Thoracic aorta (tissue), 2 donors: ENCODE measurements around the gene FAM131A. TPM values are rescaled to one million over a fixed set of nuclear protein-coding genes. Genes with fewer than 3 reads are reported as not detected.
A peak's percentile ranks its signal among the peaks of the same experiment; 100 is the strongest.

Source experiments
- ATAC-seq: fragments of 150-250 bp; one replicate; pipeline ENCODE4 v1.8.0; 2017; ENCODE audit warnings: low read depth; ENCODE audit not compliant: insufficient number of reproducible peaks, low FRiP score
- DNase-seq: peaks from one replicate; pipeline ENCODE4 v3.0.0-alpha.2; 2020; ENCODE audit warnings: low spot score
- H3K27ac ChIP-seq, 2 donors: fragments of 200-600 bp; sonication (generic); 1 replicate in 1 of 2; 2 replicates in 1 of 2; pipeline ENCODE4 v1.5.1; 2016; ENCODE audit warnings: mild to moderate bottlenecking in 2 of 2, moderate library complexity in 2 of 2
- H3K27me3 ChIP-seq: fragments of 200-600 bp; sonication (generic); replicated peaks from 2 replicates; pipeline ENCODE4 v1.6.0; 2016; ENCODE audit warnings: mild to moderate bottlenecking; ENCODE audit not compliant: insufficient read depth
- H3K36me3 ChIP-seq: fragments of 200-600 bp; sonication (generic); one replicate; pipeline ENCODE4 v1.5.1; 2016
- H3K4me1 ChIP-seq, 2 donors: fragments of 200-600 bp; sonication (generic); 1 replicate in 1 of 2; 2 replicates in 1 of 2; pipeline versions ENCODE4 v1.5.1 to v1.6.0; 2016; ENCODE audit warnings: low read depth in 2 of 2, mild to moderate bottlenecking in 1 of 2; ENCODE audit not compliant: control insufficient read depth in 1 of 2
- H3K4me3 ChIP-seq: fragments of 200-600 bp; sonication (generic); 2 replicates; pipeline ENCODE4 v1.5.1; 2016; ENCODE audit warnings: mild to moderate bottlenecking
- H3K9me3 ChIP-seq: fragments of 200-600 bp; sonication (generic); 2 replicates; pipeline ENCODE4 v1.5.1; 2016
- total RNA-seq, 2 donors: library from RNA; depleted of rRNA; stranded (reverse); fragments of >200 nt; gene quantifications; one replicate each; pipeline versions ENCODE4 v1.1.0 to v1.2.3, GENCODE V29; 2016
- TF ChIP-seq, protein P1 (sequence below): fragments of 200-600 bp; sonication (generic); IDR thresholded peaks from one replicate; pipeline ENCODE4 v1.5.1; 2019; ENCODE audit warnings: antibody characterized with exemption

Gene FAM131A
- total RNA-seq, 2 donors from 2014 or later, result 55.4 to 91.8 TPM

DNA sequence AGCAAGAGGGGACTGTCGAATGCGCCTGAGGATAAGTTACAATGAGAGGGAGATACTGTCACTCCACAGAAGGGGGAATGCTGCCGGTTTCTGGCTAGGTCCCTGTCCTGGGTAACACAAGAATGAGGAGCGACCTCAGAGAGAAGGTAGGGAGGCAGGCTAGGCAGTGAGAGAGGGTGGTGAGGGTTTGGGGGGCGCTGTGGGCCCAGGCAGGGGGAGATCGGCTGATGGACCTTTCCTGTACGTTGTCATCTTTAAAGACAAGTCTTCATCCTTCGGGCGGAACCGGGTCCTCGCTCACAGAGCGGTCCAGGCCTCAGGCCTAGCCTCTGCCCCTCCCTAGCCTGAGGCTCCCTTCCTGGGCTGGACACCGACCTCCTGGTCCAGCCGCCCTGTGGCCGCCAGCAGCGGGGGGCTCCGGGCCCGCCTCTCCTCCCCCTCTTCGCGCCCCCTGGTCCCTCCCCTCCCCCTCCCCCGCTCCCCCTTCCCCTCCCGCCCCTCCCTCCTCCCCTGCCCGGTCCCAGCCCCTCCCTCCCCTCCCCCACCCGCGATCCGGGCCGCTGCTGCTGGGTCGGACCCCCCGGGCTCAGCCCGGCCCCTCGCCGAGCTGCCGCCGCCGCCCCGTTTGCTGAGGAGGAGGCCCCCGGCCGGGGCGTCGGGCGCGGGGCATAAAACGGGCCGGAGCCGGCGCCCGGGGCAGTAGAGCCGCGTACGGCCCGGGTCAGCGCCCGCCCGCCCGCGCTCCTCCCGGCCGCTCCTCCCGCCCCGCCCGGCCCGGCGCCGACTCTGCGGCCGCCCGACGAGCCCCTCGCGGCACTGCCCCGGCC, 42.2 kb downstream of the FAM131A start, which contains the start of gene CHRD:
Gene CHRD, plus strand, starts transcription at position 697 of the 827 bp plus-strand sequence. CDS start 265 bp downstream, outside the sequence.
- Histone ChIP-seq H3K27ac (no peak within 1 kb of the TSS), H3K36me3 (no peaks in the 10 kb centered on the region), H3K4me3 (peak within 1 kb of the TSS; percentile 77), H3K9me3 (no peaks in the 10 kb centered on the region), H3K4me1 (peaks cover 4 to 13% of the 10 kb centered on the region in 2 donors), H3K27me3 (no peaks in the 10 kb centered on the region)
- ATAC-seq, result no peak
- DNase-seq, result no peak
- TF ChIP-seq, protein P1, sequence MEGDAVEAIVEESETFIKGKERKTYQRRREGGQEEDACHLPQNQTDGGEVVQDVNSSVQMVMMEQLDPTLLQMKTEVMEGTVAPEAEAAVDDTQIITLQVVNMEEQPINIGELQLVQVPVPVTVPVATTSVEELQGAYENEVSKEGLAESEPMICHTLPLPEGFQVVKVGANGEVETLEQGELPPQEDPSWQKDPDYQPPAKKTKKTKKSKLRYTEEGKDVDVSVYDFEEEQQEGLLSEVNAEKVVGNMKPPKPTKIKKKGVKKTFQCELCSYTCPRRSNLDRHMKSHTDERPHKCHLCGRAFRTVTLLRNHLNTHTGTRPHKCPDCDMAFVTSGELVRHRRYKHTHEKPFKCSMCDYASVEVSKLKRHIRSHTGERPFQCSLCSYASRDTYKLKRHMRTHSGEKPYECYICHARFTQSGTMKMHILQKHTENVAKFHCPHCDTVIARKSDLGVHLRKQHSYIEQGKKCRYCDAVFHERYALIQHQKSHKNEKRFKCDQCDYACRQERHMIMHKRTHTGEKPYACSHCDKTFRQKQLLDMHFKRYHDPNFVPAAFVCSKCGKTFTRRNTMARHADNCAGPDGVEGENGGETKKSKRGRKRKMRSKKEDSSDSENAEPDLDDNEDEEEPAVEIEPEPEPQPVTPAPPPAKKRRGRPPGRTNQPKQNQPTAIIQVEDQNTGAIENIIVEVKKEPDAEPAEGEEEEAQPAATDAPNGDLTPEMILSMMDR, result no peak

DNA sequence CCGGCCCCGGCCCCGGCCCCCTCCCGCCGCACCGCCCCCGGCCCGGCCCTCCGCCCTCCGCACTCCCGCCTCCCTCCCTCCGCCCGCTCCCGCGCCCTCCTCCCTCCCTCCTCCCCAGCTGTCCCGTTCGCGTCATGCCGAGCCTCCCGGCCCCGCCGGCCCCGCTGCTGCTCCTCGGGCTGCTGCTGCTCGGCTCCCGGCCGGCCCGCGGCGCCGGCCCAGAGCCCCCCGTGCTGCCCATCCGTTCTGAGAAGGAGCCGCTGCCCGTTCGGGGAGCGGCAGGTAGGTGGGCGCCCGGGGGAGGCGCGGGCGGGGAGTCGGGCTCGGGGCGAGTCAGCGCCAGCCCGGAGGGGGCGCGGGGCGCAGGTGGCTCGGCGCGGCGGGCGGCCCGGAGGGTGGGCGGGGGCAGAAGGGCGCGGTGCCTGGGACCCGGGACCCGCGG, 42.8 kb downstream of the FAM131A start:
- DNase-seq (no peak), ATAC-seq (no peak)
- H3K27ac ChIP-seq, result no peak overlapping the region

DNA sequence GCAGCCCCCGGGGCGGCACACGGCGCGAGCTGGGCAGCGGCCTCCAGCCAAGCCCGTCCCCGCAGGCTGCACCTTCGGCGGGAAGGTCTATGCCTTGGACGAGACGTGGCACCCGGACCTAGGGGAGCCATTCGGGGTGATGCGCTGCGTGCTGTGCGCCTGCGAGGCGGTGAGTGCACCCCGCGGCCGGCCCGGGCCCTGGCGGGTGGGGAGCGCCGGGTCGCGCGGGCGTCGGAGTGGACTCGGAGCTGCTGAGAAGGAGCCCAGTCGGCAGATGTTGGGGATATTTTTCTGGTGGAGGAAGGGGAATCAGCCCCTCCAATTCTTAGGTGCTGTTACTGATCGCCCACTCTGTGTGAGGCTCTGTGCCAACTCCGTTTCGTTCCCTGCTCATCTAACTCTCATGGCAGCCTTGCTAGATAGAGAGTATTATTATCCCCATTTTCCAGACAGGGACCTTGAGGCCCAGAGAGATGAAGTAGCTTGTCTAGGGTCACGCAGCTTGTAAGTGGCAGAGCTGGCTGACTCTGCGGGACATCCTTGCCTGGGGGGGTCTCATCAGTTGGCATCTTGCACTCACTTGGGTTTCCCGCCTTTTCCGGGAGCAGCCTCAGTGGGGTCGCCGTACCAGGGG, 43.3 kb downstream of the FAM131A start:
- TF ChIP-seq, protein P1, result no peak
- Histone ChIP-seq H3K27ac (no peak overlapping the region), H3K4me3 (peak overlapping the region; percentile 77), H3K27me3 (no peaks in the 10 kb centered on the region), H3K9me3 (no peaks in the 10 kb centered on the region), H3K36me3 (no peaks in the 10 kb centered on the region), H3K4me1 (peaks cover 4 to 13% of the 10 kb centered on the region in 2 donors)
- DNase-seq (no peak), ATAC-seq (no peak)

More for the DNA sequence above, 42.8 kb downstream of the FAM131A start:
- no peaks in the 10 kb centered on the region for H3K36me3 ChIP-seq
- peak overlapping the region; percentile 77 for H3K4me3 ChIP-seq
- TF ChIP-seq, protein P1, result no peak
- H3K27me3 ChIP-seq, result no peaks in the 10 kb centered on the region
- H3K9me3 ChIP-seq, result no peaks in the 10 kb centered on the region
- peaks cover 4 to 13% of the 10 kb centered on the region in 2 donors for H3K4me1 ChIP-seq

DNA sequence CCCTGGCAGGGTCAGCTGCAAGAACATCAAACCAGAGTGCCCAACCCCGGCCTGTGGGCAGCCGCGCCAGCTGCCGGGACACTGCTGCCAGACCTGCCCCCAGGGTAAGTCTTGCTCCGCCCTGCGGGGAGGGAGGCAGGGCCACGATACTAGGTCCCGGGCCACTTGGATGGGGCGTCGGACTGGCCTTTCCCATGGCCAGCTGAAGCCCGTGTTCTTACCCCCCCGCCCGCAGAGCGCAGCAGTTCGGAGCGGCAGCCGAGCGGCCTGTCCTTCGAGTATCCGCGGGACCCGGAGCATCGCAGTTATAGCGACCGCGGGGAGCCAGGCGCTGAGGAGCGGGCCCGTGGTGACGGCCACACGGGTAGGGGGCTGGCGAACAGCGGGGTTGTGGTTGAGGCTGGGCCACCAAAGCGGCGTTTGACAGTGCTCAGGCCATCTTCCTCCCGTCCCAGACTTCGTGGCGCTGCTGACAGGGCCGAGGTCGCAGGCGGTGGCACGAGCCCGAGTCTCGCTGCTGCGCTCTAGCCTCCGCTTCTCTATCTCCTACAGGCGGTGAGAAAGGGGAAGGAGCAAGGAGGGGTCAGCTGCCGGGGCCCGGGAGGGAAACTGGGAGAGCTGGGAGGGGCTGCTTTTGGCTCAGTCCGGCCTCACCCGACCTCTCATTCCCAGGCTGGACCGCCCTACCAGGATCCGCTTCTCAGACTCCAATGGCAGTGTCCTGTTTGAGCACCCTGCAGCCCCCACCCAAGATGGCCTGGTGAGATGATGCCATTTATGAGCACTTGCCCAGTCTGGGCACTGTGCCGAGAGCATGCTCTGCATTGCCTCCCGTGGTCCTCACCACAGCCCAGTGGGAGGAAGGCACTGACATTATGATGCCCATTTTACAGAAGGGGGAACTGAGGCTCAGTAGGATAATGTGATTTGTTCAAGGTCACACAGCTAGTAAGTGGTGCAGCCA, 44.1 kb downstream of the FAM131A start:
- H3K27ac ChIP-seq, result no peak overlapping the region
- no peaks in the 10 kb centered on the region for H3K27me3 ChIP-seq
- no peak for DNase-seq
- H3K9me3 ChIP-seq, result no peaks in the 10 kb centered on the region
- TF ChIP-seq, protein P1, result no peak
- no peak for ATAC-seq
- no peaks in the 10 kb centered on the region for H3K36me3 ChIP-seq
- peaks cover 4 to 13% of the 10 kb centered on the region in 2 donors for H3K4me1 ChIP-seq
- H3K4me3 ChIP-seq, result peak overlapping the region; percentile 77
